Stimulated activated CD4-positive, alpha-beta T cell treated with anti-CD3 and anti-CD28 coated beads, Interleukin-1b, Interleukin-23, amount 100 ng/mL, for 4 hours (primary cell): ENCODE data around the gene CAMK2N2.

ENCODE experiments used
- DNase-seq, 2 donors: peaks; one replicate each; pipeline ENCODE4 v3.0.0-alpha.2; 2020; ENCODE audit warnings: low read depth in 2 of 2

The CAMK2N2 gene

DNA sequence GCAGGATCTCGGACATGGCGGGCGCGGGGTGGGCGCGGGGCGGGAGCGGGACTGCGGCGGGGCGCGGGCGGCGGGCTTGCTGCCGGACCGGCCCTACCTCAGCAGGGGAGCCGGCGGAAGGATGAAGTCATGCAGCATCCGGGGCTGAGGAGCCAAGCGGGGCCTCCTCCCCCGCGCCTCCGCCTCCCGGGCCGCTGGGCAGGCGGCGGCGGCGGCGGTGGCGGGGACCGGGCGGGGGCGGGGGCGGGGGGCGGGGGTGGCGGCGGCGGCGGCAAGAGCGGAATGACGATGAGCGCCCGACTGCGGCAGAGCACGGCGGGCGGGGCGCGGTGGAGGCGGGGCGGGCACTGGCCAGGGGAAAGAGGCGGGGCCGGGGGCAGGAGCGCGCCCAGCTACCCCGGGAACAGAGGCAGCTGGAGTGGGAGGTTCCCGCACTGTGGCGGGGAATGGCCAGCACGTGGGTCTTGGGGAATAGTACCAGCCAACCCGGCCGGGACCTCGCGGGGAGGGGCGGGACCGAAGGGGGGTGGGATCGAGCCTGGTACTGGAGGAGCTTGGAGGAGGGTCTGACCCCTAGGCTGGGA is at the start of gene CAMK2N2:
Gene CAMK2N2, minus strand, starts transcription at position 284 of the 584 bp plus-strand sequence. Its CDS starts 268 bp downstream, at position 16.
- DNase-seq, result peak; percentile 35 to 54

DNA sequence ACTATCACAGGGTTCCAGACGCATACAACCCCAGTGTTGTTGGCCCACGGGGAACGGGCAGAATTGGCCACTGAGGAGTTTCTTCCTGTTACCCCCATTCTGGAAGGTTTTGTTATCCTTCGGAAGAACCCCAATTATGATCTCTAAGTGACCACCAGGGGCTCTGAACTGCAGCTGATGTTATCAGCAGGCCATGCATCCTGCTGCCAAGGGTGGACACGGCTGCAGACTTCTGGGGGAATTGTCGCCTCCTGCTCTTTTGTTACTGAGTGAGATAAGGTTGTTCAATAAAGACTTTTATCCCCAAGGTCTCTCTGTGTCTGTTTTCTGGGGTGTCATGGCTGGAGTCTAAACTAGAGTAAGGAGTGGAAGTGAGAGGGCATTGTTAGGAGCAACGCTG is 47.4 kb upstream of the CAMK2N2 start:
- DNase-seq, result no peak

DNA sequence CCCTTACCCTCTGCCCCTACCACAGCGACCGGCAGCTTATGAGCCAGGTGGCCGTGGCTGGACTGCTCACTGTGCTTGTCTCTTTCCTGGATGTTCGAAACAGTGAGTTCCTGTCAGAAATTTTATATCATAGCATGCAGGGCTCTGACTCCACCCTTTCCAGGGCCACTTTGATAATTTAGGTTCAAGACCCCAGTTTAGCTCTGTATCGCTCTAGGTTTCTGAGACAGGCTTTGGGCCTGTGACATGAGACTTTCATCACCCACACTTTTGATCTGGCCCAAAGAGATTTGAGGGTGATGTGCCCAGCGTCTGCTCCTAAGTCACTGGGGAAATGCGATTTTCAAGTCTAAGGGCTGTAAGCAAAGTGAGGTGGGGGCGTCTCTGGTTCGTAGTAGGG is 46.6 kb upstream of the CAMK2N2 start:
- no peak for DNase-seq

DNA sequence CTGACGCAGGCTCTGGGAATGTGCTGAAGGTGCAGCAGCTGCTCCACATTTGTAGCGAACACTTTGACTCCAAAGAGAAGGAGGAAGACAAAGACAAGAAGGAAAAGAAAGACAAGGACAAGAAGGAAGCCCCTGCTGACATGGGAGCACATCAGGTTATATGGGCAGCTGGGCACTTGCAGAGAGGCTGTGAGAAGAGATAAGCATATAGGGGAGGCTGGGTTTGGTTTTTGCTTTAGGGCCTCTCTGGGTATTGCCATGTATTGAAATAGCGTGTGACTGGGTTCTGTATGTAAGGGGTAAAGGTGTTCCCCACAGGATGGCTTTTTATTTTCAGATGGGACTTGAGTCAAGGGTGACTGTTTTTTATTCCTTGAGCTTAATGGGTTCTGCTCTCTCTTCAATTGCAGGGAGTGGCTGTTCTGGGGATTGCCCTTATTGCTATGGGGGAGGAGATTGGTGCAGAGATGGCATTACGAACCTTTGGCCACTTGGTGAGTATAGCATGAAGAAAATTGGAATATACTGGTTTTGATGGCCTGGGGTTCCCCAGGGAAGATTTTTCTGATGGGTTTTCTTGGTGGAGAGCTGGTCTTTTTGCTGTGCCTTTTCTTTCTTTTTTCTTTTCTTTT is 45.1 kb upstream of the CAMK2N2 start:
- DNase-seq, result no peak

DNA sequence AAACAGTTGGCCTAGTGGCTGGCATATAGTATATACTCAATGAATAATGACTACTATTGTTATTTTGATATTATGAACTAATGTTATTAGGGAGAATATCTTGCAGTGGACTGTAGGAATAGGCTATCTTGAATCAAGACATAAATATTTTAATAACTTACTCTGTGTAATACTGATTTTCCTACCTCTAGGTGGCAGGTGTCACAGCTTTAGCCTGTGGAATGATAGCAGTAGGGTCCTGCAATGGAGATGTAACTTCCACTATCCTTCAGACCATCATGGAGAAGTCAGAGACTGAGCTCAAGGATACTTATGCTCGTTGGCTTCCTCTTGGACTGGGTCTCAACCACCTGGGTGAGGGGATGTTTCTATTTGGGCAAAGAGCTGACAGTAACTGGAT is 44.2 kb upstream of the CAMK2N2 start:
- no peak for DNase-seq

DNA sequence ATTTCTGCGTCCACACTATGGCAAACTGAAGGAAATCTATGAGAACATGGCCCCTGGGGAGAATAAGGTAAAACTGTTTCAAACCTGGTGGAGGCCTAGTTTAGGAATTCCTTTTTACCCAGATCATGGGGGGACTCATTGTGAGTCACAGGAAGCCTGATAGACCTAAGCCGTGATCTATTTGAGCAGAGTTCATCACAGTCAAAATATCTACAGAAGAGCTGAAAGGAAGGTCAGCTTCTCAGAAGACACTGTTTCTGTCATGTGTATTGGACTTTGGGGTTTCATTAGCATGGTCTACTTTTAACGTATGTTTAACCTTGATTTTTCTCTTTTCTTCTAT is 39.0 kb upstream of the CAMK2N2 start:
- no peak for DNase-seq

DNA sequence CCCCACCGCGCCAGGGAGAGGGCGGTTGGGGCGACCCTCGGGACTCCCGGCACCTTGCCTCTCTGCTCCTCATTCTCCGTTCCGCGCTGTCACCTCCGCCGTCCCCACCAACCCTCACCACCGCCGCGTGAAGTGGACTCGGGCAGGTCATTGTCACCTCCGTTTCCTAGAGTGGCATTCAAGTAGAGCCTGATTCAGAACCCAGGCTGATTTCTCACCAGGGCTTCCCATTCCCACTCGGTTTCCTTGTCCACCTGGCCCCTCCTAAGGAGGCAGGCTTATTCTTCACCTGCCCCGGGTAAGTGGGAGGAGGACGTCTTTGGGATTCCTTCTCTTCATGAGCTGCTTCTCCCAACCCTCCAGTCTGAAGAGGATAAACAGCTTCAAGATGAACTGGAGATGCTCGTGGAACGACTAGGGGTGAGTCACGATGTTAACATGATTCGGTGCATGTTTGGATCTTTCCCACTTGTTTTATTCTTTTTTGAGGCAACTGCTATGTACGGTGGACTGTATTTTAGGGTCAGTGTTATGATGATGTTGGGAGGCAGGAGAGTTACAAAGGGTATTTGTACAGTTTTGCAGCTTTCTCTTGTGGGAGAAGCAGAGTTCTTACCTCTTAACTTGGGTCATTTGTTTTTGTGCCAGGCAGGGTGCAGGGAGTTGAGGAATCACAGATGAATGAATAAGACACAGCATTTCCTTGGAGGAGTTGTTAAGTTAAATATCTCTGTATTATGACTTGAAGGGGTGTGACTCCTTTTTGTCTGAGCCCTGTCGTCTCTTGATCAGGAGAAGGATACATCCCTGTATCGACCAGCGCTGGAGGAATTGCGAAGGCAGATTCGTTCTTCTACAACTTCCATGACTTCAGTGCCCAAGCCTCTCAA is 38.4 kb upstream of the CAMK2N2 start:
- DNase-seq, result no peak

DNA sequence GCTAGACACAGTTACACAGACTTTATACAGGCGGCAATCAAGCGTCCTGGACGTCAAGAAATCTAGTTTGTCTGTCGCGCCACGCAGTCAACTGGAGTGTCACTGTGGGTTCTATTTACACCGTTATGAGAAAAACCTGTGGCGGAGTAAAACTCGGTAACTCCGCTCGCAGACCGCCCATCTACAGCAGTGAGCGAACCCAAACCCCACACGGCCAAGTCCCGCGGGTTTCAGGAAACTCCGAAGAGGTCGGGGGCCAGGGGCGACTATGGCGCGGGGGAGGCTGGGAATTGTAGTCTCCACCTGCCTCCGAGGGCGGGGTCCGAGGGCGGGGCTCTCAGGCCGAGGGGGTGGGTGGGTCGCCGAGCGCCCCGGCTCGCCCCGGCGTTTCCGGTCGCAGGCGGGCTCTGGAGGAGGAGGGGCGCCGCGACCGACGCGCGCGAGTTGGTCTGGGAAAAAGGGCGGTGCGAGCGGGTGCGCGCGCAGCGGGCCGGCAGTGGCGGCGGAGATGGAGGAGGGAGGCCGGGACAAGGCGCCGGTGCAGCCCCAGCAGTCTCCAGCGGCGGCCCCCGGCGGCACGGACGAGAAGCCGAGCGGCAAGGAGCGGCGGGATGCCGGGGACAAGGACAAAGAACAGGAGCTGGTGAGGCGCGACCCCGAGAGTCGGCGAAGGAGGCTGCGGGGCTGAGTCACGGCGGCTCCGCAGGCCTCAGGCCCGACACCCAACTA is 37.6 kb upstream of the CAMK2N2 start, which contains the start of gene PSMD2:
Gene PSMD2, plus strand, starts transcription at position 483 of the 729 bp plus-strand sequence. Its CDS starts 26 bp downstream, at position 509.
- peak; percentile 98 for DNase-seq

DNA sequence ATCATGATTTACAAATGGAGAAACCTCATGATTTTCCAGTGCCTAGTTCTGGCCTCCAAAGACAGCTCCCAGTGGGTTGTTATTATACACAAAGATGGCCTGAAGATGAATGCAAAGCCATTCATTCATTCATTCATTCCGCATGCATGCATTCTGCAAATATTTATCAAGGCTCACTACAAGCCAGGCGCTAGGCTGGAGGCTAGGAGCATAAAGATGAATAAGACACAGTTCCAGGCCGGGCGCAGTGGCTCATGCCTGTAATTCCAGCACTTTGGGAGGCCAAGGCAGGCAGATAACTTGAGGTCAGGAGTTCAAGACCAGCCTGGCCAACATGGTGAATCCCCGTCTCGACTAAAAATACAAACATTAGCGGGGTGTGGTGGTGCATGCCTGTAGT is 35.3 kb upstream of the CAMK2N2 start:
- DNase-seq, result no peak

DNA sequence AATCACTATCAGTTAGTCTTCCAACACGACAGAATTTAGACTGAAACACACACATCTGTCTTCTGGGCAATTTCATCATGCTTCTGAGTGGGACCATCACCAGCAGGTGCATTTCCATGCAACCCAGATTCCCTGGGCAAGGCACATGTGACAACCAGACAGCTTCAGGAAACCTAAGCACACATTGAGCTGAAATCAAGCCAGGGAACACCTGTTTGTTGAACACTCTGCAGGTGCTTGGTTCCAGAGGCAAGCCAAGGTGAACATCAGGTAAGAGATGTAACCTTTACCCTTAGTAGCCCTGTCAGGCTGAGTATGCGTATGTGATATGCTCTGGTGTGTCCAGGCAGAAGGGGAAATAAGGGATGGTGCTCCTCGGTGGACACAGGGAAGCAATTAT is 34.4 kb upstream of the CAMK2N2 start:
- DNase-seq, result no peak

DNA sequence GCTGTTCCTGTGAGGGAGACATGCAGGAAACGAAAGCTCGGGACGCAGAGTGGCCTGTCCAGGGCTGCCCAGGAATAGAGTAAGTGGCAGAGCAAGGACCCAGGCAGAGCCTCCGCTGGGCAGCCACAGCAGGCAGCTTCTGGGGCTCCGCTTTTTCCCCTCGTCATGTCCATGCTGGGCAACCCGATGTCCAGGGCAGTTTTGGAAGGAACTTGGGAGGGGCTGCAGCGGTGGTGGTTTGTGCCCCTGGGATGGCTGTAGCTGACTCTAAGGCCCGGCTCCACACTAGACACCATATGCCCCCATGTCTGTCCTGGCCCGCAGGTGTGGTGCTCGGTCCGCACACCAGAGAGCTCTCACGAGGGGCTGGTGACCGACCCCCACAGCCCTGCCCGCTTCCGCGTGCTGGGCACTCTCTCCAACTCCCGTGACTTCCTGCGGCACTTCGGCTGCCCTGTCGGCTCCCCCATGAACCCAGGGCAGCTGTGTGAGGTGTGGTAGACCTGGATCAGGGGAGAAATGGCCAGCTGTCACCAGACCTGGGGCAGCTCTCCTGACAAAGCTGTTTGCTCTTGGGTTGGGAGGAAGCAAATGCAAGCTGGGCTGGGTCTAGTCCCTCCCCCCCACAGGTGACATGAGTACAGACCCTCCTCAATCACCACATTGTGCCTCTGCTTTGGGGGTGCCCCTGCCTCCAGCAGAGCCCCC is 30.5 kb upstream of the CAMK2N2 start:
- no peak for DNase-seq

DNA sequence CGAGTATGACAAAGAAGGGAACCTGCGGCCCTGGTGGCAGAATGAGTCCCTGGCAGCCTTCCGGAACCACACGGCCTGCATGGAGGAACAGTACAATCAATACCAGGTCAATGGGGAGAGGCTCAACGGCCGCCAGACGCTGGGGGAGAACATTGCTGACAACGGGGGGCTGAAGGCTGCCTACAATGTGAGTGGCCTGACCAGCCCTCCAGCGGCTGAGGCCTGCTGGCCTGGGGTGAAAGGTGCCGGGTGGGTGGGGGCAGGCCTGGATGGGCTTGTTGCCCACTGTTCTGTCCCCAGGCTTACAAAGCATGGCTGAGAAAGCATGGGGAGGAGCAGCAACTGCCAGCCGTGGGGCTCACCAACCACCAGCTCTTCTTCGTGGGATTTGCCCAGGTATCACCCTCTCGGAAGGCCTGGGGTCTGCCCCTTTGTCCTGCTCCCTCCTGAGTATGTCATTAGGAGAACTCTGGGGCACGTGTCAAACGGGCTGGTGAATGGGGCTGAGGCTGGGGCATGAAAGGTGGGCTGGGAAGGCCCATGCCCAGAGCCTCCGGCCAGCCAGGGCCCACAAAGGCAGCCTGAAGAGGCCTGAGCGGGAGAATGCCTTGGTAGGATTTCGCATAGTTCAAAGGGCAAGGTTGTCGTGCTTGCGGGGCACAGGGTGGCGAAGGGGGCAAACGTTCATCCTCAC is 29.8 kb upstream of the CAMK2N2 start:
- DNase-seq, result no peak

DNA sequence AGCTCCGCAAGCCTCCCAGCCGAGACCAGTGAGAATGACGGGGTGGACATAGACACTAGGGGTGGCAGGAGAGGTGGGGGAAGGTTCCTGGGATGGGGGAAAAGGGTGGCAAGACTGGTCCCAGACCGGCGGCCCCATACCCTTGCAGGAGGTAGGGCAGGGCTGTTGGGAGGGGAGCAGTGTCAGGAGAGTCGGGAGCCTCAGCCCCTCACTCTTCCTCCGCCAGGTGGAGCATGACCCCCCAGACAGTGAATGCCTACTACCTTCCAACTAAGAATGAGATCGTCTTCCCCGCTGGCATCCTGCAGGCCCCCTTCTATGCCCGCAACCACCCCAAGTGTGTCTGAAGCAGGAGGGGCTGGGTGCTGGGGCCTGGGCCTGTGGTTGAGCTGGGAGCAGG is 29.0 kb upstream of the CAMK2N2 start:
- no peak for DNase-seq

DNA sequence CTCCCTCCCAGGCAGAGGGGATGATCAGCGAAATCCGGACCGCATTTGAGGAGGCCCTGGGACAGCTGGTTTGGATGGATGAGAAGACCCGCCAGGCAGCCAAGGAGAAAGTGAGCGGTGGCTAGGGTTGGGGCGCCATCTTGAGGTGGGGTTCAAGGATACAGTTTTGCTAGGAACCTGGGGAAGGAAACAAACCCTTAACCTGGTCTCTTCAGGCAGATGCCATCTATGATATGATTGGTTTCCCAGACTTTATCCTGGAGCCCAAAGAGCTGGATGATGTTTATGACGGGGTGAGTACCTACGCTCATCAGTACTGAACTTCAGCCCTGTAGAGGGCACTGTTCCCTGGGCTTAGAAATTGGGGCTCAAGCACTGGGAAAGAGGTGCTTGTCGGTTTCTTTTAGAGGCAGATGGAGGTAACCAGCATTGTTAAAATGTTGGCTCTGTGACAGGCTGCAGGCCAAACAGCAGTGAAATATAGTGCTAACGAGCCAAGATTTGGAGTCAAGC is 28.1 kb upstream of the CAMK2N2 start:
- peak; percentile 54 to 61 for DNase-seq

DNA sequence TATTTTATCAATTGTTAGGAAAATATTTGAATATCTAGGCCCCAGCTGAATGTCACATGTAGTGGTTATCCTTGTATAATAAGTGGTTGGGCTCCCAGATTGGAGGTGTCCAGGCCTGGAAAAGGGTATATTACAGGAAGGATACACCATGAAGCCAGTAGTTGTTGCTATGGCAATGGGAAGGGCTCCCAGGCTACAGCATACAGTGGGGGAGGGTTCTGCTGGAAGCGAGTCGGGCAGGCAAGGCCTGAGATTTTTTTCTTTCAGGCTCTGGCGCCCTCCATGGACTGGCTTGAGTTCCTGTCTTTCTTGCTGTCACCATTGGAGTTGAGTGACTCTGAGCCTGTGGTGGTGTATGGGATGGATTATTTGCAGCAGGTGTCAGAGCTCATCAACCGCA is 23.3 kb upstream of the CAMK2N2 start:
- peak in 1 of 2 donors; percentile 14 for DNase-seq

DNA sequence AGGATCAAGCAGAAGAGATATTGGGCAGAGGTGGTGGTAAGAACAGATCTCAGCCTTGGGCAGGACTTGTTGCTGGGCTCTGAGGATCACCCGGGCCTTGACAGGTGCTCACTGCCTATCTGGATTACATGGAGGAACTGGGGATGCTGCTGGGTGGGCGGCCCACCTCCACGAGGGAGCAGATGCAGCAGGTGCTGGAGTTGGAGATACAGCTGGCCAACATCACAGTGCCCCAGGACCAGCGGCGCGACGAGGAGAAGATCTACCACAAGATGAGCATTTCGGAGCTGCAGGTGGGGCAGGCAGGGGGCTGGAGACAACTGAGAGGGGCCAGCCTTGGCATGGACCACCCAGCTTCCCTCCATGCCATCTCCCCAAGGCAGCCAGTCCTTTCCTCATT is 22.3 kb upstream of the CAMK2N2 start:
- no peak for DNase-seq

DNA sequence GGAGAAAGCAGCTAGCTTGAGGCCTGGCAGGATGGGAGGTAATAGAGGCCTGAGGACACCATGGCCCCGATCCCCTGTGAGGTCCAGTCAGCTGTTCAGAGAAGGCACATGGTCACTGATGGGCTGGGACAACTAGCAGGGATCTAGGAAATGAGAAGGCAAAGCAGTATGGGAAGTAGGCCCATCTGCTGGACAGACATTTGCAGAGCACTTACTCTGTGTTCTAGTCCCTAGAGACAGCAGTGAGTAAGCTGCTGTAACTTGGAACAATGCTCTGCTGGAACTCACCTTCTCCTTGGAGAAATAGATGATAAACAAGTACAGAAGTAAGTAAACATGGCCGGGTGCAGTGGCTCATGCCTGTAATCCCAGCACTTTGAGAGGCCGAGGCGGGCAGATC is 21.6 kb upstream of the CAMK2N2 start:
- no peak for DNase-seq

DNA sequence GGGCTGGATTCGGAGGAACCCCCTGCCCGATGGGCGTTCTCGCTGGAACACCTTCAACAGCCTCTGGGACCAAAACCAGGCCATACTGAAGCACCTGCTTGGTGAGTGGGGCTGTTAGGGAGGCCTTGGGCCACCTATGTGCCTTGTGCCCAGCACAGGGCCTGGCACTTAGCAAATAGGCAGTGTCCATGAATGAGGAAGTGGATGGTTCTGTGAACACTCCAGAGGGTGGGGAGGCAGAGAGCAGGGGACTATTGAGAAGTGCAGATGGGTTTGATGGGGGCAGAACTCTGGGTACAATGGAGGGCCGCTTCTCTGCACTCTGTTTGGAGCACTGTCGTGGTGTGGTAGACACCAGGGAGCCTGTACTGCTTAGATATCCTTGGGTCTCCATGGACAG is 16.0 kb upstream of the CAMK2N2 start:
- no peak for DNase-seq

DNA sequence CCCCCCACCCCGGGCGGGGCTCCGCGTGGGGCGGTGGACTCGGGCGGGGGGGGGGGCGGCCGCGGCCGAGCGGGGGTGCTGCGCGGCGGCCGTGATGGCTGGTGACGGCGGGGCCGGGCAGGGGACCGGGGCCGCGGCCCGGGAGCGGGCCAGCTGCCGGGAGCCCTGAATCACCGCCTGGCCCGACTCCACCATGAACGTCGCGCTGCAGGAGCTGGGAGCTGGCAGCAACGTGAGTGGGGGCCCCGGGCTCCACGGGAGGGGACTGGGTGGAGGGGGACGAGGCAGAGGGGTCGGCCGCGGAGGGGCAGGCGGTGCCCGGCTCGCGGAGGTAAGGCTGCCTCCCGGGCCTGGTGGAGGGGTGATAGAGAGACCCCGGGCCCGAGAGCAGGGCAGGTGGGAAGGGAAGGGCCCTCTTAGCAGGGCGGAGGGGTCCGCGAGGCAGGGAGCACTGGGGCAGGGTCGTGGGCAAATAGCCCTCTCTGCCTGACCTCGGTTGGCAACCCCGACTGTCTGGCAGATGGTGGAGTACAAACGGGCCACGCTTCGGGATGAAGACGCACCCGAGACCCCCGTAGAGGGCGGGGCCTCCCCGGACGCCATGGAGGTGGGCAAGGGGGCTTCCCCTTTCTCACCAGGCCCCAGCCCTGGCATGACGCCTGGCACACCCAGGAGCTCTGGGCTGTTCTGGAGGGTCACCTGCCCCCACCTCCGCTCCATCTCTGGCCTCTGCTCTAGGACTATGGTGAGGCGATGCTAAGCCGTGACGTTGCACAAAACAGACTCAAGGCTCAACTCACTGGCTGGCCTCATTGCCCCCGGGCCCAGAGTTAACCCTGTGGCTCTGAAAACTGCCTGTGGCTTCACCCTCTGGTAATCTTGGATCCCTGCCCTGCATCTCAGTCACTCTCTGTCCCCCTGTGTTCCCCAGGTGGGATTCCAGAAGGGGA is 14.9 kb upstream of the CAMK2N2 start, which contains the start of gene ECE2:
Gene ECE2, plus strand, starts transcription at position 62 of the 950 bp plus-strand sequence. Its CDS starts 132 bp downstream, at position 194.
- no peak for DNase-seq

DNA sequence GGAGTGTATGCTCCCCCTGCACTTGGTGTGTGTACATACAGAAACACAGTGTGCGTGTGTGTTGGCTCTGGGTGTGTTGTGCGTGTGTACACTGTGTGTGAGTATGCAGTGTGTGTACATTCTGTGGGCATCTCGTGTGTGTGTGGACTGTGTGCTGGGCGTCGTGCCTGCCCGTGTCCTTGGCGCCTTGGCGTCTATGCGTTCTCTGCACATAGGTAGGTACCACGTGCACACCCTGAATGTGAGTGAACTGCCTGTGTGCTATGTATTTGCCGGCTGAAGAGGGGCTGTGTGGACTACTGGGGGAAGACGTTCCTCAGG is 14.0 kb upstream of the CAMK2N2 start:
- no peak for DNase-seq
